ENCODE data around the gene PCID2.

Gene PCID2

GRCh38 chr13:113182046-113182445 is 26.4 kb downstream of the PCID2 start:
- no peak for TF ChIP-seq POLR2A (IDR thresholded peaks at IDR 0.05; ENCODE audit: extremely low read depth, insufficient read length)
- H3K4me3 ChIP-seq (ENCODE audit: low read depth, low read length): no peak overlapping the region
- DNase-seq (ENCODE audit: low read depth): no peak

GRCh38 chr13:113179374-113180230 is 28.9 kb downstream of the PCID2 start:
- DNase-seq (ENCODE audit: low read depth): no peak
- TF ChIP-seq POLR2A (IDR thresholded peaks at IDR 0.05; ENCODE audit: extremely low read depth, insufficient read length) (no peak), CTCF (IDR thresholded peaks at IDR 0.05; ENCODE audit: low read depth, low read length) (no peak), MAX (IDR thresholded peaks at IDR 0.05; ENCODE audit: low read depth, low read length) (no peak), MYC (IDR thresholded peaks at IDR 0.05; ENCODE audit: low read depth, low read length) (no peak)
- H3K4me3 ChIP-seq (ENCODE audit: low read depth, low read length): no peak overlapping the region

- no peak overlapping the region for H3K4me3 ChIP-seq (ENCODE audit: low read depth, low read length)
- TF ChIP-seq POLR2A (IDR thresholded peaks at IDR 0.05; ENCODE audit: extremely low read depth, insufficient read length): no peak
- no peak for TF ChIP-seq MAX (IDR thresholded peaks at IDR 0.05; ENCODE audit: low read depth, low read length)
- no peak for TF ChIP-seq MYC (IDR thresholded peaks at IDR 0.05; ENCODE audit: low read depth, low read length)
- no peak for TF ChIP-seq CTCF (IDR thresholded peaks at IDR 0.05; ENCODE audit: low read depth, low read length)
- no peak for DNase-seq (ENCODE audit: low read depth)
These were observed 29.6 kb downstream of the PCID2 start for GRCh38 chr13:113178896-113179167.

GRCh38 chr13:113178070-113178895 is 30.2 kb downstream of the PCID2 start:
- DNase-seq (ENCODE audit: low read depth): no peak
- no peak for TF ChIP-seq POLR2A (IDR thresholded peaks at IDR 0.05; ENCODE audit: extremely low read depth, insufficient read length)
- no peak for TF ChIP-seq CTCF (IDR thresholded peaks at IDR 0.05; ENCODE audit: low read depth, low read length)
- TF ChIP-seq MYC (IDR thresholded peaks at IDR 0.05; ENCODE audit: low read depth, low read length): no peak
- TF ChIP-seq MAX (IDR thresholded peaks at IDR 0.05; ENCODE audit: low read depth, low read length): no peak
- H3K4me3 ChIP-seq (ENCODE audit: low read depth, low read length): no peak overlapping the region

GRCh38 chr13:113176822-113177221 is 31.6 kb downstream of the PCID2 start:
- TF ChIP-seq POLR2A (IDR thresholded peaks at IDR 0.05; ENCODE audit: extremely low read depth, insufficient read length) (no peak), MYC (IDR thresholded peaks at IDR 0.05; ENCODE audit: low read depth, low read length) (no peak), CTCF (IDR thresholded peaks at IDR 0.05; ENCODE audit: low read depth, low read length) (no peak), MAX (IDR thresholded peaks at IDR 0.05; ENCODE audit: low read depth, low read length) (no peak)
- DNase-seq (ENCODE audit: low read depth): no peak
- H3K4me3 ChIP-seq (ENCODE audit: low read depth, low read length): no peak overlapping the region

GRCh38 chr13:113176280-113176679 is 32.2 kb downstream of the PCID2 start:
- H3K4me3 ChIP-seq (ENCODE audit: low read depth, low read length): no peak overlapping the region
- no peak for DNase-seq (ENCODE audit: low read depth)
- TF ChIP-seq POLR2A (IDR thresholded peaks at IDR 0.05; ENCODE audit: extremely low read depth, insufficient read length): no peak
- no peak for TF ChIP-seq MAX (IDR thresholded peaks at IDR 0.05; ENCODE audit: low read depth, low read length)
- no peak for TF ChIP-seq MYC (IDR thresholded peaks at IDR 0.05; ENCODE audit: low read depth, low read length)
- TF ChIP-seq CTCF (IDR thresholded peaks at IDR 0.05; ENCODE audit: low read depth, low read length): no peak
